Chondrocyte (in vitro differentiated cells): ENCODE data around the gene SEMA5A. TPM values are rescaled to one million over a fixed set of nuclear protein-coding genes. Genes with fewer than 3 reads are reported as not detected.

Experiments
- DNase-seq: peaks from one replicate; pipeline ENCODE4 v3.0.0; 2021; ENCODE audit warnings: mixed read lengths, low spot score
- H3K27ac Mint-ChIP-seq: one replicate; pipeline ENCODE4 v1.8.0; 2021; ENCODE audit warnings: mild to moderate bottlenecking, moderate library complexity, mixed read lengths; ENCODE audit not compliant: unreplicated experiment
- H3K27me3 Mint-ChIP-seq: 2 replicates; pipeline ENCODE4 v1.8.0; 2021; ENCODE audit warnings: low read depth, mixed read lengths
- H3K36me3 Mint-ChIP-seq: 2 replicates; pipeline ENCODE4 v1.8.0; 2021; ENCODE audit warnings: low read depth, mixed read lengths
- H3K4me1 Mint-ChIP-seq: 2 replicates; pipeline ENCODE4 v1.8.0; 2021; ENCODE audit warnings: low read depth, mild to moderate bottlenecking, mixed read lengths
- H3K4me3 Mint-ChIP-seq: one replicate; pipeline ENCODE4 v1.8.0; 2021; ENCODE audit warnings: mild to moderate bottlenecking, moderate library complexity, mixed read lengths; ENCODE audit not compliant: unreplicated experiment
- H3K9me3 Mint-ChIP-seq: 2 replicates; pipeline ENCODE4 v1.8.0; 2021; ENCODE audit warnings: low read depth, mixed read lengths
- total RNA-seq: library from RNA; stranded (reverse); gene quantifications from 3 replicates; pipeline ENCODE4 v1.2.1, GENCODE V29; 2021
- TF ChIP-seq, protein P1 (sequence below): fragments of 200-600 bp; sonication (generic); IDR thresholded peaks from 2 replicates; pipeline ENCODE4 v1.5.0; 2021; ENCODE audit warnings: antibody characterized with exemption, mild to moderate bottlenecking, moderate library complexity

SEMA5A gene
- total RNA-seq, 1 donor from 2014 or later, result 249 TPM

GRCh38 chr5:9381464-9381863, 164.4 kb downstream of the SEMA5A start:
- H3K36me3 Mint-ChIP-seq, result peaks cover 23% of the 10 kb centered on the region
- DNase-seq, result no peak
- H3K4me3 Mint-ChIP-seq, result no peak overlapping the region
- H3K27me3 Mint-ChIP-seq, result no peaks in the 10 kb centered on the region
- TF ChIP-seq, protein P1, sequence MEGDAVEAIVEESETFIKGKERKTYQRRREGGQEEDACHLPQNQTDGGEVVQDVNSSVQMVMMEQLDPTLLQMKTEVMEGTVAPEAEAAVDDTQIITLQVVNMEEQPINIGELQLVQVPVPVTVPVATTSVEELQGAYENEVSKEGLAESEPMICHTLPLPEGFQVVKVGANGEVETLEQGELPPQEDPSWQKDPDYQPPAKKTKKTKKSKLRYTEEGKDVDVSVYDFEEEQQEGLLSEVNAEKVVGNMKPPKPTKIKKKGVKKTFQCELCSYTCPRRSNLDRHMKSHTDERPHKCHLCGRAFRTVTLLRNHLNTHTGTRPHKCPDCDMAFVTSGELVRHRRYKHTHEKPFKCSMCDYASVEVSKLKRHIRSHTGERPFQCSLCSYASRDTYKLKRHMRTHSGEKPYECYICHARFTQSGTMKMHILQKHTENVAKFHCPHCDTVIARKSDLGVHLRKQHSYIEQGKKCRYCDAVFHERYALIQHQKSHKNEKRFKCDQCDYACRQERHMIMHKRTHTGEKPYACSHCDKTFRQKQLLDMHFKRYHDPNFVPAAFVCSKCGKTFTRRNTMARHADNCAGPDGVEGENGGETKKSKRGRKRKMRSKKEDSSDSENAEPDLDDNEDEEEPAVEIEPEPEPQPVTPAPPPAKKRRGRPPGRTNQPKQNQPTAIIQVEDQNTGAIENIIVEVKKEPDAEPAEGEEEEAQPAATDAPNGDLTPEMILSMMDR, result no peak
- H3K4me1 Mint-ChIP-seq, result peaks cover 4% of the 10 kb centered on the region
- H3K27ac Mint-ChIP-seq, result no peak overlapping the region
- no peaks in the 10 kb centered on the region for H3K9me3 Mint-ChIP-seq

- Mint-ChIP-seq H3K36me3 (peaks cover 25% of the 10 kb centered on the region), H3K9me3 (no peaks in the 10 kb centered on the region), H3K27ac (no peak overlapping the region), H3K4me3 (no peak overlapping the region), H3K4me1 (peaks cover 11% of the 10 kb centered on the region), H3K27me3 (no peaks in the 10 kb centered on the region)
- TF ChIP-seq, protein P1, result no peak
- DNase-seq, result no peak
Observed at GRCh38 chr5:9380109-9380508, 165.8 kb downstream of the SEMA5A start.

DNA sequence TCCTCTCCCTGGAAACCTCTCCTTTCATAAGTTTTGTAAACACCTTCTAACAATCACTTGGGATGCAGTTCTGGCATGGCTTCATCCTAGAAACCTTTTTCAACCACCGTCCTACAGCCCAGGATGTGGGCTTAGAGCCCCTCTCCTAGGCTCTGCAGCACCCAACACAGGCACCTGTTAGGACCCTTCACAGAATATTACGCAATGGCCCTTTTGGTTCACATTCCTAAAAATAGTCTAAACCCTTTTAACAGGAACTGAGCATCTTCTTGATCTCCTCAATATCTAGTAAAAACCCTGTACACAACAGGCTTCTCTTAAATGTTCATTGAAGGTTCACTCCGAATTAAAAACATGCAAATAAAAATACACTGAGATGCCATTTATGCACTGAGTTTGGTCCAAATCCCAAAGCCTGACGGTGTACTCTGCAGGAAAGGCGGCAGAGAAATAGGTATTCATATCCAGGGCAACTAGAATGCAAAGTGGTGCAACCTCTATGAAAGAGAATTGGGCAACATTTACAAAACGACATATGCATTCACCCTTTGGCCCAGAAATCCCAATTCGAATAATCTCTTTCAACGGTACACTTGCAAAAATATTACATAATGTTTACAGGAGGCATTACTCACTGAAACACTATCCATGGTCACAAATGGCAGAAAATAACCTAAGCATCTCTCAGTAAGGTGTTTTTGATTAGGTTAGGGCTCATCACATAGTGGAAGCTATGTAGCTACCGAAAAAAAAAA, 169.3 kb downstream of the SEMA5A start:
- Mint-ChIP-seq H3K4me3 (no peak overlapping the region), H3K9me3 (no peaks in the 10 kb centered on the region), H3K4me1 (peaks cover 17% of the 10 kb centered on the region), H3K36me3 (peaks cover 31% of the 10 kb centered on the region), H3K27ac (no peak overlapping the region), H3K27me3 (no peaks in the 10 kb centered on the region)
- TF ChIP-seq, protein P1, result no peak
- no peak for DNase-seq

DNA sequence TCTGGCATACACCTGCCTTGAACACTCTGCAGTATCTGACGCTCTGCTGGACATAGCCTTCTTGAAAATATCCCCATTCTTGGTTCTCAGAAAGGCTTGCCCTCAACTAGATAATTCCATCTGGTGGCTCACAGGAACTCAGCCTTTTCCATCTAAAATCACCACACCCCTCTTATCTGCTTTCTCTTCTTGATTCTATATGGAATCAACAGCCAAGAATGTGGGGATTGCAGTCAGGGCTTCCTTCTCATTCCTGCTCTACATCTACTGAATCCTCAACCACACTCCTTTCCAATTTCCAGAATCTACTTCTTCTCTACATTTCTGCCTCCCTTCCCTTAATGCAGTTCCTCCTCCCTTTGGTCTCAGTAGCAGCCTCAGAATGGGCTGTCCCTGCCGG, 170.1 kb downstream of the SEMA5A start:
- Mint-ChIP-seq H3K27me3 (no peaks in the 10 kb centered on the region), H3K27ac (peak overlapping the region; percentile 25), H3K4me1 (peaks cover 17% of the 10 kb centered on the region), H3K36me3 (peaks cover 31% of the 10 kb centered on the region), H3K4me3 (no peak overlapping the region), H3K9me3 (no peaks in the 10 kb centered on the region)
- DNase-seq, result no peak
- TF ChIP-seq, protein P1, result no peak

DNA sequence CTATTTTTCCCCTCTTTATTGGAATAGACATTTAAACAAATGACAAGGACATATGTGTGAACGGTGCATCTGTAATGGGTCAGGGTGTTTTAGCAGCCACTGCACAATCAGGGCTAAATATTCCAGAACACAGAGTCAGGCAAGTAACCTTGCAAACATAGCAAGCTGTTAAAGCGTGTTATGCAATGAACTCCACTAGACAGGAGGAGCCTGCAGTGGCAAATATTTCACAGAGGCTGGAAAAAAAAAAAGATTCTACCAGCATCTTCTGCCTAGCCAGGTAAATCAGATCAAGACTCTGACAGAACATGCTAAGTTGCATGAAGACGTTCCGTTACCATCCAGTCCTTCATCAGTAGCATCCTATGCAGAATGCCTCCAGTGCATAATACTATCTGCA, 171.8 kb downstream of the SEMA5A start:
- peaks cover 29% of the 10 kb centered on the region for H3K36me3 Mint-ChIP-seq
- TF ChIP-seq, protein P1, result no peak
- H3K27ac Mint-ChIP-seq, result no peak overlapping the region
- no peaks in the 10 kb centered on the region for H3K27me3 Mint-ChIP-seq
- no peak for DNase-seq
- no peaks in the 10 kb centered on the region for H3K9me3 Mint-ChIP-seq
- H3K4me1 Mint-ChIP-seq, result peaks cover 17% of the 10 kb centered on the region
- H3K4me3 Mint-ChIP-seq, result no peak overlapping the region
